Left ventricle myocardium superior (tissue), 1 donor: ENCODE measurements around the gene ADNP. TPM values are rescaled to one million over a fixed set of nuclear protein-coding genes. Genes with fewer than 3 reads are reported as not detected.

Experiments
- total RNA-seq: library from RNA; stranded (reverse); fragmentation: NEBNext Ultra II Directional; extraction: Animal tissue kit (Norgen Biotek cat#: 25700); gene quantifications from one replicate; pipeline ENCODE4 v1.2.1, GENCODE V29; 2021
- donor health status: DM: no; HTN: yes; CAD: no; lungs with severe emphysema.

The ADNP gene
- total RNA-seq, 1 donor from 2014 or later, result 34.2 TPM

Other genes starting within 250 kb of the ADNP start
- gene RIPOR3, start 239.9 kb downstream of the ADNP start, total RNA-seq, result 8.0 TPM
- 7.1 TPM for gene PARD6B, start 199.9 kb downstream of the ADNP start, total RNA-seq
- 3.2 TPM for gene BCAS4, start 136.4 kb downstream of the ADNP start, total RNA-seq
- 41.2 TPM for gene DPM1, start 27.1 kb upstream of the ADNP start, total RNA-seq
- gene MOCS3, start 27.4 kb upstream of the ADNP start, total RNA-seq, result 3.1 TPM
- 0.37 TPM for gene KCNG1, start 91.7 kb upstream of the ADNP start, total RNA-seq